Loucy (cell line): ENCODE measurements around the gene C1orf141.

Source experiments
- H2AFZ ChIP-seq: fragments of 200-600 bp; sonication (generic); 2 replicates; pipeline ENCODE4 v1.6.0; 2016; ENCODE audit warnings: antibody characterized with exemption, mild to moderate bottlenecking, low read length, moderate library complexity
- H3F3A ChIP-seq: fragments of 200-600 bp; 2 replicates; pipeline ENCODE4 v1.6.0; 2016; ENCODE audit warnings: antibody characterized with exemption, low read depth, mild to moderate bottlenecking
- H3K27me3 ChIP-seq: fragments of 200-600 bp; sonication (generic); 2 replicates; pipeline ENCODE4 v1.6.1; 2014; ENCODE audit warnings: low read length, mild to moderate bottlenecking; ENCODE audit not compliant: insufficient read depth, poor library complexity, severe bottlenecking
- H3K36me3 ChIP-seq: fragments of 200-600 bp; sonication (generic); 2 replicates; pipeline ENCODE4 v1.6.1; 2016; ENCODE audit warnings: low read length; ENCODE audit not compliant: insufficient read depth
- H3K4me1 ChIP-seq: fragments of 200-600 bp; sonication (generic); 2 replicates; pipeline ENCODE4 v1.5.1; 2014; ENCODE audit warnings: low read length, mild to moderate bottlenecking; ENCODE audit not compliant: insufficient read depth, poor library complexity, severe bottlenecking
- H3K4me2 ChIP-seq: fragments of 200-600 bp; sonication (generic); 2 replicates; pipeline ENCODE4 v1.6.0; 2014; ENCODE audit warnings: antibody characterized with exemption, low read length, low read depth, mild to moderate bottlenecking; ENCODE audit not compliant: poor library complexity, severe bottlenecking
- H3K4me3 ChIP-seq: fragments of 200-600 bp; sonication (generic); 2 replicates; pipeline ENCODE4 v1.5.1; 2014; ENCODE audit warnings: low read length, mild to moderate bottlenecking, mixed read lengths; ENCODE audit not compliant: poor library complexity, severe bottlenecking
- H3K79me2 ChIP-seq: fragments of 200-600 bp; sonication (generic); 2 replicates; pipeline ENCODE4 v1.6.1; 2014; ENCODE audit warnings: low read length; ENCODE audit not compliant: insufficient read depth
- H3K9ac ChIP-seq: fragments of 200-600 bp; sonication (generic); 2 replicates; pipeline ENCODE4 v1.6.0; 2014; ENCODE audit warnings: mild to moderate bottlenecking, low read depth, low read length, moderate library complexity; ENCODE audit not compliant: poor library complexity, severe bottlenecking
- H3K9me2 ChIP-seq: fragments of 200-600 bp; sonication (generic); replicated peaks from 2 replicates; pipeline ENCODE4 v1.6.1; 2016; ENCODE audit warnings: low read depth, low read length, mixed read lengths
- H3K9me3 ChIP-seq: fragments of 200-600 bp; sonication (generic); 2 replicates; pipeline ENCODE4 v1.6.1; 2014; ENCODE audit warnings: mild to moderate bottlenecking, antibody characterized with exemption, low read length, low read depth; ENCODE audit not compliant: insufficient read depth
- H4K20me1 ChIP-seq: fragments of 200-600 bp; sonication (generic); 2 replicates; pipeline ENCODE4 v1.6.0; 2014; ENCODE audit warnings: antibody characterized with exemption, low read length, mild to moderate bottlenecking; ENCODE audit not compliant: insufficient read depth, poor library complexity, severe bottlenecking
- EZH2phosphoT487 ChIP-seq: fragments of 200-600 bp; IDR thresholded peaks from 2 replicates; pipeline ENCODE4 v1.6.1; 2018; ENCODE audit warnings: antibody characterized with exemption, mild to moderate bottlenecking, moderate library complexity, borderline replicate concordance
- TF ChIP-seq, protein P1 (sequence below): fragments of 200-600 bp; sonication (generic); conservative IDR thresholded peaks from 2 replicates; pipeline ENCODE4 v1.5.1; 2014; ENCODE audit warnings: mild to moderate bottlenecking, antibody characterized with exemption, low read length

C1orf141 gene

DNA sequence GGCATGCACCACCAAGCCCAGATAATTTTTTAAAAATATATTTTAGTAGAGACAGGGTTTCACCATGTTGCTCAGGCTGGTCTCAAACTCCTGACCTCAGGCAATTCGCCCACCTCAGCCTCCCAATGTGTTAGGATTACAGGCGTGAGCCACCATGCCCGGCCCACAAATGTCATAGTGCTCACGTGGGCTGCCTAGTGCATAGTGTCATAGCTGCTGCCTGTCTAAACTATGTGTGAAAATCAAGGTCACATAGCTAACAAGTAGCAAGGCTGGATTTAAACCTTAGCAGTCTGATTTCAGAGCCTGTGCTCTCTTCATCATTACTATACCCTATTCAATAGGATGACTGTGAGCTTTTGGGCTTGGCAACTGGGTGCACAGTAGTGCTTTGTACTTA lies 10.3 kb downstream of the C1orf141 start:
- Histone ChIP-seq H3K9me3 (no peaks in the 10 kb centered on the region), H3K27me3 (no peaks in the 10 kb centered on the region), H2AFZ (no peak overlapping the region), H3K4me2 (no peak overlapping the region), H3F3A (no peaks in the 10 kb centered on the region), H3K4me3 (no peak overlapping the region), H3K36me3 (no peaks in the 10 kb centered on the region), H3K4me1 (peaks cover 4% of the 10 kb centered on the region), H3K9ac (no peak overlapping the region), H3K79me2 (no peaks in the 10 kb centered on the region), H3K9me2 (no peaks in the 10 kb centered on the region), H4K20me1 (no peaks in the 10 kb centered on the region)
- TF ChIP-seq, protein P1, sequence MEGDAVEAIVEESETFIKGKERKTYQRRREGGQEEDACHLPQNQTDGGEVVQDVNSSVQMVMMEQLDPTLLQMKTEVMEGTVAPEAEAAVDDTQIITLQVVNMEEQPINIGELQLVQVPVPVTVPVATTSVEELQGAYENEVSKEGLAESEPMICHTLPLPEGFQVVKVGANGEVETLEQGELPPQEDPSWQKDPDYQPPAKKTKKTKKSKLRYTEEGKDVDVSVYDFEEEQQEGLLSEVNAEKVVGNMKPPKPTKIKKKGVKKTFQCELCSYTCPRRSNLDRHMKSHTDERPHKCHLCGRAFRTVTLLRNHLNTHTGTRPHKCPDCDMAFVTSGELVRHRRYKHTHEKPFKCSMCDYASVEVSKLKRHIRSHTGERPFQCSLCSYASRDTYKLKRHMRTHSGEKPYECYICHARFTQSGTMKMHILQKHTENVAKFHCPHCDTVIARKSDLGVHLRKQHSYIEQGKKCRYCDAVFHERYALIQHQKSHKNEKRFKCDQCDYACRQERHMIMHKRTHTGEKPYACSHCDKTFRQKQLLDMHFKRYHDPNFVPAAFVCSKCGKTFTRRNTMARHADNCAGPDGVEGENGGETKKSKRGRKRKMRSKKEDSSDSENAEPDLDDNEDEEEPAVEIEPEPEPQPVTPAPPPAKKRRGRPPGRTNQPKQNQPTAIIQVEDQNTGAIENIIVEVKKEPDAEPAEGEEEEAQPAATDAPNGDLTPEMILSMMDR = no peak
- no peak for TF ChIP-seq EZH2phosphoT487

DNA sequence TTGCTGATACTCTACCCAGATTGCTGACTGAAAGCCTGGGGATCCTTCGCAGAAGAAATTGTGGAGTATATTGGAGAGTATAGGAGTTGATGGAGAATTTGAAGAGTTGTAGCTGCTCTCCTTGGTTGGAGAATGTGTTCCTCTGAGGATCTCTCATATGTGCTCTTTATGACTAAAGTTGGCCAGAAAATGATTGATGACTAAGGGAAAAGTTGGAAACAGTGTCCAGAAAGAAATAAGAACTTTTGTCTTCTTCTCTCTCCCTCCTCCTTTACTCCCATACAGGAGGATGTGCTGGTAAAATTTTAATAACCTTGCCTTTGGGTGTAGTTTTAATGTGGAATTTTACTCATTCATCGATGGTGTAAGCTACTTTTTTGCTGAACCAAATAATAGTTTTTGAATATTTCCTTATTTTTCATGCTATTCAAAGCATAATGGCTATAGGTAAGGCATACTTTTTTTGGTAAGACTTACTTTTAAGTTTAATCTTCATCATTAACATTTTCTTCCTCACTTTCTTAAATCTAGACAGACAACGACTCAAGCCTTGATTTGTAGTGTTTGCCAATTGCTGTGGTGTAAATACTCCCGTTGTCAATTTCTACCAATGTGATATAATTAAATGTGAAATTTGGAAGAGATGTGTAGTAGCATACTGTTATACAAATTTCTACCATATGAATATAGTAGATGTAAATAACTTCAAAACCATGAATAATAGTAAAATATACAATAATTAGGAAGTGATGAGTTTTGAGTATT lies 13.7 kb downstream of the C1orf141 start:
- H3K9me3 ChIP-seq = no peaks in the 10 kb centered on the region
- TF ChIP-seq, protein P1 = no peak
- TF ChIP-seq EZH2phosphoT487 = no peak
- no peaks in the 10 kb centered on the region for H3K9me2 ChIP-seq
- H3K36me3 ChIP-seq = no peaks in the 10 kb centered on the region
- H3K4me2 ChIP-seq = no peak overlapping the region
- H3F3A ChIP-seq = no peaks in the 10 kb centered on the region
- no peak overlapping the region for H2AFZ ChIP-seq
- H4K20me1 ChIP-seq = no peaks in the 10 kb centered on the region
- no peaks in the 10 kb centered on the region for H3K4me1 ChIP-seq
- no peaks in the 10 kb centered on the region for H3K79me2 ChIP-seq
- no peak overlapping the region for H3K4me3 ChIP-seq
- H3K9ac ChIP-seq = no peak overlapping the region
- H3K27me3 ChIP-seq = no peaks in the 10 kb centered on the region

DNA sequence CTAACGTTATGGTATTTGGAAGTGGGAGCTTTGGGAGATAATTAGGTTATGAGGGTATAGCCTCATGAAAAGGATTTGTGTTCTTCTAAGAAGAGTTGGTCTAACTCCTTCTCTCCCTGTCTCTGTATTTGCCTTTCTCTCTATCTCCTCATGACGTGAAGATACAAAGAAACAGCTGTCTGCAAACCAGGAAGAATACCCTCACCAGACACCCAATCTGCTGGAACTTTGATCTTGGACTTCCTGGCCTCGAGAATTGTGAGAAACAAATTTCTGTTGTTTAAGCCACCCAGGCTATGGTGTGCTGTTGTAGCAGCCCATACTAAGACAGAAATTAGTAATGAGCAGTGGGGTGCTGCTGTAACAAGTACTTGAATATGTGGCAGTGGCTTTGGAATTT lies 16.1 kb downstream of the C1orf141 start:
- H3K9me2 ChIP-seq = no peaks in the 10 kb centered on the region
- H3K9me3 ChIP-seq = no peaks in the 10 kb centered on the region; the same call in 1 of the 2 replicates
- no peaks in the 10 kb centered on the region for H3K36me3 ChIP-seq
- H3K79me2 ChIP-seq = no peaks in the 10 kb centered on the region
- H3K27me3 ChIP-seq = no peaks in the 10 kb centered on the region
- peak overlapping the region; percentile 4; the same call in 1 of the 2 replicates for H2AFZ ChIP-seq
- no peaks in the 10 kb centered on the region for H3K4me1 ChIP-seq
- no peak overlapping the region for H3K9ac ChIP-seq
- H3K4me2 ChIP-seq = no peak overlapping the region
- no peak overlapping the region for H3K4me3 ChIP-seq
- H3F3A ChIP-seq = no peaks in the 10 kb centered on the region
- H4K20me1 ChIP-seq = no peaks in the 10 kb centered on the region
- no peak for TF ChIP-seq EZH2phosphoT487

DNA sequence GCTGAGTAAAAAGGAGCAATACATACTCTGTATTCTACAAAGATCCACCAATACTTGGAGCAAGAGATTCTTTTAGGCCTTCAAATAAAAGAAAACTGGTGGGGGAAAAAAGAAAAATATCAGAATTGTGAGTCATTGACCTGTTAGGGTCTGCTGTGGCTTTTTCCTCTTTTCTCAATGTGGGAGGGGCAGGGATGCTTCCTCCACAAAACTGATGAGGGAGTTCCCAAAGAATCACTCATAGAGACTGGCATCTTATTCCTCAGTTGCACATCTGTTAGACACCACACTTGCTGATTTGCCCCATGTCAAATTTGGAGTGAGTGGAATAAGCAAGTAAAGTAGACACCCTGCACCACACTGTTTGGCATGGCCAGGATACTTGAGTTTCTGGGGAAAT lies 16.6 kb downstream of the C1orf141 start:
- no peak overlapping the region for H3K4me2 ChIP-seq
- H3F3A ChIP-seq = no peaks in the 10 kb centered on the region
- H2AFZ ChIP-seq = 0 out of 2 replicates have a peak overlapping the region, but pooled peaks have one; percentile 4
- no peaks in the 10 kb centered on the region for H3K36me3 ChIP-seq
- H3K9ac ChIP-seq = no peak overlapping the region
- H3K27me3 ChIP-seq = no peaks in the 10 kb centered on the region
- H3K4me1 ChIP-seq = no peaks in the 10 kb centered on the region
- H3K79me2 ChIP-seq = no peaks in the 10 kb centered on the region
- H3K9me2 ChIP-seq = no peaks in the 10 kb centered on the region
- no peak overlapping the region for H3K4me3 ChIP-seq
- TF ChIP-seq, protein P1 = no peak
- TF ChIP-seq EZH2phosphoT487 = no peak
- no peaks in the 10 kb centered on the region; the same call in 1 of the 2 replicates for H3K9me3 ChIP-seq
- no peaks in the 10 kb centered on the region for H4K20me1 ChIP-seq
